ENCODE data around the gene ZEB2. TPM values are rescaled to one million over a fixed set of nuclear protein-coding genes. Genes with fewer than 3 reads are reported as not detected.

ZEB2 gene
- total RNA-seq, 2 experiments from 2014 or later, result 13.5 to 14.9 TPM

GRCh38 chr2:144454466-144455287 is 65.2 kb downstream of the ZEB2 start:
- peak; percentile 33 for DNase-seq
- H3K9me3 Mint-ChIP-seq, result no peaks in the 10 kb centered on the region
- H3K27ac Mint-ChIP-seq, result peak overlapping the region; percentile 78
- no peaks in the 10 kb centered on the region for H3K36me3 Mint-ChIP-seq (ENCODE audit: low read depth)
- H3K27me3 Mint-ChIP-seq, result peaks cover 1% of the 10 kb centered on the region
- ATAC-seq, result peak; percentile 81
- no peak overlapping the region for H3K4me3 Mint-ChIP-seq
- ChIA-PET CTCF (no interaction called here), POLR2A (interaction anchor here (1.1 kb wide), 1 partner anchor 259 kb away, joined by 3 read pairs; no protein-coding TSS in a partner anchor)
- intact Hi-C loops (cut with micrococcal nuclease), result loop anchor here (5.0 kb wide), 1 partner anchor 58 kb away; no protein-coding TSS in a partner anchor
- no peak for TF ChIP-seq CTCF (IDR thresholded peaks at IDR 0.05)
- peaks cover 55% of the 10 kb centered on the region for H3K4me1 Mint-ChIP-seq (ENCODE audit: low read depth)

GRCh38 chr2:144453486-144454158 is 66.3 kb downstream of the ZEB2 start:
- POLR2A ChIA-PET, result interaction anchor here (1.1 kb wide), 1 partner anchor 258 kb away, joined by 3 read pairs; no protein-coding TSS in a partner anchor
- intact Hi-C loops (cut with micrococcal nuclease), result no loop called here
- H3K4me1 Mint-ChIP-seq (ENCODE audit: low read depth), result peaks cover 56% of the 10 kb centered on the region
- H3K9me3 Mint-ChIP-seq, result no peaks in the 10 kb centered on the region
- H3K36me3 Mint-ChIP-seq (ENCODE audit: low read depth), result no peaks in the 10 kb centered on the region
- no peak overlapping the region for H3K27ac Mint-ChIP-seq
- CTCF ChIA-PET, result interaction anchor here (1.3 kb wide), 1 partner anchor 19 kb away, joined by 4 read pairs; no protein-coding TSS in a partner anchor
- no peak for ATAC-seq
- no peak overlapping the region for H3K4me3 Mint-ChIP-seq
- DNase-seq, result no peak
- no peak for TF ChIP-seq CTCF (IDR thresholded peaks at IDR 0.05)
- peaks cover 1% of the 10 kb centered on the region for H3K27me3 Mint-ChIP-seq

- CTCF ChIA-PET, result interaction anchor here (0.9 to 1.3 kb wide), 2 partner anchors 18 to 98 kb away, joined by 3 to 4 read pairs; no protein-coding TSS in a partner anchor
- intact Hi-C loops (cut with micrococcal nuclease), result no loop called here
- DNase-seq, result no peak
- TF ChIP-seq CTCF (IDR thresholded peaks at IDR 0.05), result no peak
- Mint-ChIP-seq H3K36me3 (ENCODE audit: low read depth) (no peaks in the 10 kb centered on the region), H3K9me3 (no peaks in the 10 kb centered on the region), H3K4me3 (peak overlapping the region; percentile 9), H3K27me3 (peaks cover 1% of the 10 kb centered on the region), H3K27ac (peak overlapping the region; percentile 62), H3K4me1 (ENCODE audit: low read depth) (peaks cover 57% of the 10 kb centered on the region)
- no peak for ATAC-seq
- POLR2A ChIA-PET, result no interaction called here
Observed at GRCh38 chr2:144452989-144453336, 67.0 kb downstream of the ZEB2 start.

- no peaks in the 10 kb centered on the region for H3K9me3 Mint-ChIP-seq
Observed at GRCh38 chr2:144452169-144452988, 67.5 kb downstream of the ZEB2 start.

More at GRCh38 chr2:144452169-144452988, 67.5 kb downstream of the ZEB2 start:
- Mint-ChIP-seq H3K27ac (peak overlapping the region; percentile 62), H3K27me3 (no peaks in the 10 kb centered on the region), H3K4me3 (peak overlapping the region; percentile 9), H3K4me1 (ENCODE audit: low read depth) (peaks cover 57% of the 10 kb centered on the region), H3K36me3 (ENCODE audit: low read depth) (no peaks in the 10 kb centered on the region)
- ATAC-seq, result no peak
- no peak for DNase-seq
- ChIA-PET POLR2A (interaction anchor here (0.5 kb wide), 2 partner anchors 77 to 326 kb away, joined by 3 to 4 read pairs; no protein-coding TSS in a partner anchor), CTCF (interaction anchor here (0.7 to 1.5 kb wide), 5 partner anchors 14 to 116 kb away, joined by 3 to 4 read pairs (median 3); no protein-coding TSS in a partner anchor)
- no peak for TF ChIP-seq CTCF (IDR thresholded peaks at IDR 0.05)
- intact Hi-C loops (cut with micrococcal nuclease), result no loop called here

Measured in activated CD8-positive, alpha-beta T cell treated with anti-CD3 and anti-CD28 coated beads for 36 hours (primary cell).